GM12878 (cell line): ENCODE results near the gene CCSER1. TPM values are rescaled to one million over a fixed set of nuclear protein-coding genes. Genes with fewer than 3 reads are reported as not detected.

Experiments
- ATAC-seq: fragments of 200-7000 bp; cut with Tn5 transposase; 3 replicates; pipeline ENCODE4 v1.9.1; 2020; ENCODE audit warnings: mild to moderate bottlenecking, moderate library complexity
- BruUV-seq: library from RNA; stranded (reverse); fragments of 400-500 nt; replicated peaks from 2 replicates; lab custom pipeline; 2021; lab: Mats Ljungman, UMichigan
- CTCF ChIA-PET: fragments of 300-600 bp; sonication (Branson Sonifier 250); formaldehyde crosslinking; extraction: SDS; loops from one replicate; lab custom pipeline; 2021; ENCODE audit warnings: inconsistent platforms; lab: Yijun Ruan, JAX
- POLR2A ChIA-PET: fragments of 350-600 bp; formaldehyde crosslinking; extraction: SDS; loops from one replicate; lab custom pipeline; 2021; ENCODE audit warnings: inconsistent platforms; lab: Charles Lee
- RAD21 ChIA-PET: fragments of 300-600 bp; sonication (Branson Sonifier 250); formaldehyde crosslinking; loops from one replicate; lab custom pipeline; 2023; ENCODE audit warnings: antibody characterized with exemption; ENCODE audit not compliant: unreplicated experiment; lab: Charles Lee
- SMC1A ChIA-PET: fragments of 300-600 bp; sonication (Branson Sonifier 250); formaldehyde crosslinking; loops from one replicate; lab custom pipeline; 2023; ENCODE audit not compliant: unreplicated experiment, uncharacterized antibody; lab: Charles Lee
- DNase-seq: peaks from one replicate; pipeline ENCODE4 v3.0.0-alpha.2; 2011; ENCODE audit warnings: low read depth, low spot score
- FAIRE-seq: peaks from 3 replicates; lab custom pipeline; 2011; peaks lifted over from hg19 to GRCh38; lab: Jason Lieb, UNC
- H2AFZ ChIP-seq: 2 replicates; pipeline ENCODE4 v1.6.0; 2011; ENCODE audit warnings: low read depth, low read length, control low read depth; ENCODE audit not compliant: control insufficient read depth
- H3K27ac ChIP-seq: 2 replicates; pipeline ENCODE4 v1.5.1; 2011; ENCODE audit warnings: control low read depth; ENCODE audit not compliant: control insufficient read depth, insufficient read depth
- H3K27me3 ChIP-seq, 2 experiments: replicated peaks in 1 of 2; 2 replicates each; pipeline versions ENCODE4 v1.6.0 to v1.6.1; 2011; ENCODE audit warnings: low read length in 1 of 2; ENCODE audit not compliant: control insufficient read depth in 2 of 2, insufficient read depth in 2 of 2
- H3K36me3 ChIP-seq, 2 experiments: 2 replicates each; pipeline ENCODE4 v1.5.1; 2011; ENCODE audit warnings: low read length in 1 of 2; ENCODE audit not compliant: control insufficient read depth in 2 of 2, insufficient read depth in 2 of 2
- H3K4me1 ChIP-seq: 2 replicates; pipeline ENCODE4 v1.6.1; 2011; ENCODE audit warnings: mild to moderate bottlenecking, low read length, moderate library complexity, mixed read lengths; ENCODE audit not compliant: control insufficient read depth, insufficient read depth
- H3K4me2 ChIP-seq: 2 replicates; pipeline ENCODE4 v1.6.0; 2011; ENCODE audit warnings: control low read depth; ENCODE audit not compliant: control insufficient read depth, insufficient read depth
- H3K4me3 ChIP-seq: fragments of 200-600 bp; sonication (generic); 2 replicates; pipeline ENCODE4 v1.5.1; 2016
- H3K79me2 ChIP-seq: 2 replicates; pipeline ENCODE4 v1.6.0; 2011; ENCODE audit warnings: low read length; ENCODE audit not compliant: control insufficient read depth, insufficient read depth
- H3K9ac ChIP-seq: 2 replicates; pipeline ENCODE4 v1.8.0; 2011; ENCODE audit warnings: low read length, control low read depth, mixed read lengths; ENCODE audit not compliant: control insufficient read depth, insufficient read depth
- H3K9me3 ChIP-seq: replicated peaks from 3 replicates; pipeline ENCODE4 v1.5.1; 2011; ENCODE audit warnings: mild to moderate bottlenecking, low read length; ENCODE audit not compliant: control insufficient read depth, insufficient read depth
- H4K20me1 ChIP-seq: 2 replicates; pipeline ENCODE4 v1.6.0; 2011; ENCODE audit not compliant: control insufficient read depth, insufficient read depth
- ASH2L ChIP-seq: fragments of 300-600, 200-600 bp; sonication (generic); IDR thresholded peaks from 2 replicates; pipeline ENCODE4 v1.6.1; 2017; ENCODE audit warnings: low read depth, mild to moderate bottlenecking, borderline replicate concordance
- BHLHE40 ChIP-seq, 2 experiments: fragments of 450-650 bp in 1 of 2; IDR thresholded peaks; 2 replicates each; pipeline ENCODE4 v1.6.1; 2011 to 2017; ENCODE audit warnings: low read depth in 2 of 2, borderline replicate concordance in 1 of 2, improper control_type of control experiment in 1 of 2, low read length in 1 of 2, mild to moderate bottlenecking in 1 of 2
- E2F4 ChIP-seq: IDR thresholded peaks from 2 replicates; pipeline ENCODE4 v1.6.1; 2012; ENCODE audit warnings: low read depth, low read length, improper control_type of control experiment
- EED ChIP-seq: sonication (generic); IDR thresholded peaks from 2 replicates; pipeline ENCODE4 v1.6.1; 2016; ENCODE audit warnings: antibody characterized with exemption, low read depth
- IRF3 ChIP-seq: fragments of 450-650 bp; IDR thresholded peaks from 2 replicates; pipeline ENCODE4 v1.6.1; 2014; ENCODE audit warnings: mild to moderate bottlenecking
- LARP7 ChIP-seq: fragments of 450-650 bp; IDR thresholded peaks from 2 replicates; pipeline ENCODE4 v1.6.1; 2017; ENCODE audit warnings: mild to moderate bottlenecking
- MTA2 ChIP-seq: fragments of 450-650 bp; IDR thresholded peaks from 2 replicates; pipeline ENCODE4 v1.6.1; 2016; ENCODE audit warnings: low read depth, mild to moderate bottlenecking, moderate library complexity
- SPI1 ChIP-seq: IDR thresholded peaks from 2 replicates; pipeline ENCODE4 v1.6.1; 2011; ENCODE audit warnings: low read depth, mild to moderate bottlenecking, low read length, moderate library complexity, borderline replicate concordance; ENCODE audit not compliant: insufficient read depth
- ZBTB40 ChIP-seq: fragments of 450-650 bp; IDR thresholded peaks from 2 replicates; pipeline ENCODE4 v1.6.1; 2016; ENCODE audit warnings: mild to moderate bottlenecking, moderate library complexity, borderline replicate concordance
- ZNF217 ChIP-seq: fragments of 450-650 bp; IDR thresholded peaks from 2 replicates; pipeline ENCODE4 v1.6.1; 2017; ENCODE audit warnings: antibody characterized with exemption, mild to moderate bottlenecking
- WGBS: methylation state at CpG from one replicate; pipeline ENCODE4 v1.1.6; 2016; ENCODE audit warnings: low lambda C conversion rate; ENCODE audit not compliant: insufficient replicate concordance, insufficient coverage; ENCODE audit errors: missing lambda C conversion rate; 5-methylcytosine and 5-hydroxymethylcytosine counted together
- in situ Hi-C: fragments of 300-500 bp; cut with MboI; formaldehyde crosslinking; loops from 9 replicates; pipeline ENCODE4 v1.14.3; 2018; ENCODE audit warnings: mixed read lengths
- intact Hi-C: fragments of 100-400 bp; cut with micrococcal nuclease; formaldehyde crosslinking; loops from one replicate; pipeline ENCODE4 v1.14.2; 2022; ENCODE audit not compliant: unreplicated experiment
- polyA plus RNA-seq, 11 experiments: library from polyadenylated mRNA; depleted of rRNA in 4 of 11; unstranded in 6 of 11; stranded (reverse) in 5 of 11; fragments of >200 nt; fragmentation: Nextera tagmentation in 4 of 11; fragmentation: Illumina TruSeq in 1 of 11; extraction: Ambion mirVana in 4 of 11; extraction: Trizol in 1 of 11; gene quantifications; 1 replicate in 1 of 11; 2 replicates in 10 of 11; pipeline versions ENCODE4 v1.2.1 to v1.2.3, GENCODE V29; 2011 to 2016; ENCODE audit warnings: inconsistent platforms in 2 of 11, missing spikeins in 2 of 11, low read depth in 1 of 11
- total RNA-seq, 4 experiments: library from RNA; depleted of rRNA in 3 of 4; stranded (reverse); fragments of >200 nt in 3 of 4; fragmentation: Illumina TruSeq in 1 of 4; extraction: Trizol in 1 of 4; gene quantifications; 2 replicates each; pipeline versions ENCODE4 v1.2.1 to v1.2.3, GENCODE V29; 2013 to 2021

CCSER1 gene
- total and polyA plus RNA-seq, 10 of the 15 experiments (the other 5 are each of a cell fraction or from before 2014, with no cell fraction given), result 0.22 to 2.7 (median 1.0) TPM

- RAD21 ChIA-PET, result no interaction called here
- no TSS peak for BruUV-seq
- no peak for TF ChIP-seq IRF3
- TF ChIP-seq SPI1, result peak; percentile 50; the same call in 1 of the 2 replicates
- no peaks in the 10 kb centered on the region for H3K4me1 ChIP-seq
- no peaks in the 10 kb centered on the region; a peak in 1 of 4 replicates for H3K27me3 ChIP-seq
- no peaks in the 10 kb centered on the region for H3K79me2 ChIP-seq
- POLR2A ChIA-PET, result no interaction called here
- SMC1A ChIA-PET, result interaction anchor here (1.5 kb wide), 1 partner anchor 133 kb away, joined by 4 read pairs; no protein-coding TSS in a partner anchor
- H4K20me1 ChIP-seq, result no peaks in the 10 kb centered on the region
- intact Hi-C loops (no loop called here), in situ Hi-C loops (no loop called here)
- no peak overlapping the region for H3K9ac ChIP-seq
- H2AFZ ChIP-seq, result no peak overlapping the region
- H3K4me3 ChIP-seq, result no peak overlapping the region
- H3K36me3 ChIP-seq, result no peaks in the 10 kb centered on the region
- no peaks in the 10 kb centered on the region for H3K9me3 ChIP-seq
- 0% methylated on average over 3 of the region's 3 CpGs for WGBS
- no peak overlapping the region for H3K4me2 ChIP-seq
- FAIRE-seq (no peak), DNase-seq (no peak), ATAC-seq (peak; percentile 51)
- no peak overlapping the region for H3K27ac ChIP-seq
- CTCF ChIA-PET, result no interaction called here
These were observed 756.3 kb downstream of the CCSER1 start for GRCh38 chr4:90883519-90883918.

- no peak for ATAC-seq
- WGBS, result 0% methylated on average over 2 of the region's 2 CpGs
- CTCF ChIA-PET, result no interaction called here
- TF ChIP-seq EED (no peak), MTA2 (no peak), E2F4 (no peak), ZNF217 (no peak), ASH2L (no peak), BHLHE40 (IDR thresholded peaks at IDR 0.05; ENCODE audit: borderline replicate concordance in 1 of 2, low read depth in 2 of 2, low read length in 1 of 2) (no peak), LARP7 (no peak), ZBTB40 (no peak)
These were observed 761.4 kb downstream of the CCSER1 start for GRCh38 chr4:90888571-90888970.

More at GRCh38 chr4:90888571-90888970, 761.4 kb downstream of the CCSER1 start:
- Histone ChIP-seq H3K36me3 (no peaks in the 10 kb centered on the region), H3K9me3 (no peaks in the 10 kb centered on the region), H3K4me3 (no peak overlapping the region), H2AFZ (no peak overlapping the region), H3K79me2 (no peaks in the 10 kb centered on the region), H3K27ac (no peak overlapping the region), H3K4me2 (no peak overlapping the region), H4K20me1 (no peaks in the 10 kb centered on the region), H3K9ac (no peak overlapping the region), H3K4me1 (no peaks in the 10 kb centered on the region), H3K27me3 (no peaks in the 10 kb centered on the region)
- SMC1A ChIA-PET, result no interaction called here
- in situ Hi-C loops (no loop called here), intact Hi-C loops (no loop called here)
- no peak for FAIRE-seq
- RAD21 ChIA-PET, result no interaction called here
- POLR2A ChIA-PET, result no interaction called here
- no TSS peak for BruUV-seq
- no peak for DNase-seq
